Measurements from ENCODE around the gene PCNX2.
"Not testable (repeated sequence)": the region's sequence is repeated elsewhere in the genome, so short reads cannot be mapped to it uniquely, and the experiment has no call there.

The PCNX2 gene

DNA sequence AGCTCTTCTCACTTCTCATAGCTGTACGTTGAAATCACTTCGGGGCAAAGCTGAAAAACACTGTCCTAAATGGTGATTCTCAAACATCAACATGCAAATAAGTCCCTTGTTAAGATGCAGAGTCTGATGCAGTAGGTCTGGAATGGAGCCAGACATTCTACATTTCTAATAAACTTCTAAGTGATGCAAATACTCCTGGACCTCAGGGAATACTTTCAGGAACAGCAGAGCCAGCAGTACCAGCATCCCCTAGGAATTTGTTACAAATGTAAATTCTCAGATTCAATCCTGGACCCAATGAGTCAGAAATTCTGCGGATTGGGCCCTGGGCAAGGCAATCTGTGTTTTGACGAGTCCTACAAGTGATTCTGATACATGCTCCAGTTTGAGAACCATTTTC, 152.3 kb downstream of the PCNX2 start:
- DNase-seq: no peak

DNA sequence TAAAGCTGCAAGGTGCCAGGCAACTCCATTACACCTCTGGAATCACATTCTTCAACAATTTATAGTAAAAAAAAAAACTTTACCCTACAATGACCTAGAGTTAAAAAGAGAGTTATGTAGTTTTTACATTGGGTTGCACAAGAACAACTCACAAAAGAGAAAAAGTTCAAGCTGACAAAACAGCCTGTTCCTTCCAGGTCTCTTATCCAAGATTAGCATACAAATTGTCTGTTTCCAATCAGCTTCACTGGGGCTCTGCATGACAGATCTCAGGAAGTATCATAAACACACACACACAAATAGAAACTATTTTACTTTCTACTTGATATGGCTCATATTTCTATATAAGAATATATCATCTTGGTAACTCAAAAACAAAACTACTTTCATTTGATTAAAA, 154.6 kb downstream of the PCNX2 start:
- no peak for DNase-seq

GRCh38 chr1:233140499-233140898, 155.0 kb downstream of the PCNX2 start:
- no peak for DNase-seq

GRCh38 chr1:233138788-233139585, 156.5 kb downstream of the PCNX2 start:
- DNase-seq: no peak

DNA sequence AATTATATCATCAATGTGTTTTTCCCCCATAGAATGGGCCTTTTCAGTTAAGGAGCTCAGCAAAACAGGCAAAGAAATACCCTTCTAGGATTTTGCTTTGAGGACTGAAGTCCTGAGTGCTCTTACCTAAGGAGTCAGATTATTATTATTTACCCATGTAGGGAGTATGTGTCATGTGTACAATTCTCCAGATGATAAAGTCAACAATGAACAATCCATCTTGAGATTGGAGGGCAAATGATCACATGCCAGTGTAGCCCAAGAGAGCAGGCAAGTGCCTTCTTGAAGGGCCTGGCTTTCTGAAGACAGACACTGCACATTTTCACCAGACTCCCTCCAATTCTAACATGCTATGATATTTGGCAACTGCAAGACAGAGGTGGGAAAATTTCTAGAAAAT, 159.7 kb downstream of the PCNX2 start:
- no peak for DNase-seq

- no peak for DNase-seq
These were observed 163.1 kb downstream of the PCNX2 start for GRCh38 chr1:233132445-233132844.

DNA sequence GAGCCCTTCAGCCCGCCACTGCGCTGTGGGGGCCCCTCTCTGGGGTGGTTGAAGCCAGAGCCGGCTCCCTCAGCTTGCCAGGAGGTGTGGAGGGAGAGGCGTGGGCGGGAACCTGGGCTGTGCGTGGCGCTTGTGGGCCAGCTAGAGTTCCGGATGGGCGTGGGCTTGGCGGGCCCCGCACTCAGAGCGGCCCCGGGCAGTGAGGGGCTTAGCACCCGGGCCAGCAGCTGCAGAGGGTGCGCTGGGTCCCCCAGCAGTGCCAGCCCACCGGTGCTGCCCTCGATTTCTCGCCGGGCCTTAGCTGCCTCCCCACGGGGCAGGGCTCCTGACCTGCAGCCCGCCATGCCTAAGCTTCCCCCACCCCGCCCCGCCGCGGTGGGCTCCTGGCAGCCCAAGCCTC, 166.5 kb downstream of the PCNX2 start:
- DNase-seq: not testable (repeated sequence)

- DNase-seq: no peak
These were observed 168.4 kb downstream of the PCNX2 start for GRCh38 chr1:233127157-233127556.

DNA sequence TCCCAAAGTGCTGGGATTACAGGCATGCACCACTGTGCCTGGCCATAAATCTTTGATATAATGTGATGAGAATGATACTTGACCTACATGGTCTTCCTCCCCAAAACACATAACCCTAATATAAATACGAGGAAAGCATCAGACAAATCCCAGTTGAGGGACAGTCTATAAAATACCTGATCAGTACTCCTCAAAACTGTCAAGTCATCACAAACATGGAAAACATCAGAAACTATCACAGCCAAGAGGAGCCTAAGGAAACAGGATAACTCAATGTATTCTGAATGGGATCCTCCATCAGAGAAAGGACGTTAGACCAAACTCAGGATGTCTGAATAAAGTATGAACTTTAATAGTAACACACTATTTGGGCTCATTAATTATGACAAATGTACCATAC, 172.7 kb downstream of the PCNX2 start:
- no peak for DNase-seq

DNA sequence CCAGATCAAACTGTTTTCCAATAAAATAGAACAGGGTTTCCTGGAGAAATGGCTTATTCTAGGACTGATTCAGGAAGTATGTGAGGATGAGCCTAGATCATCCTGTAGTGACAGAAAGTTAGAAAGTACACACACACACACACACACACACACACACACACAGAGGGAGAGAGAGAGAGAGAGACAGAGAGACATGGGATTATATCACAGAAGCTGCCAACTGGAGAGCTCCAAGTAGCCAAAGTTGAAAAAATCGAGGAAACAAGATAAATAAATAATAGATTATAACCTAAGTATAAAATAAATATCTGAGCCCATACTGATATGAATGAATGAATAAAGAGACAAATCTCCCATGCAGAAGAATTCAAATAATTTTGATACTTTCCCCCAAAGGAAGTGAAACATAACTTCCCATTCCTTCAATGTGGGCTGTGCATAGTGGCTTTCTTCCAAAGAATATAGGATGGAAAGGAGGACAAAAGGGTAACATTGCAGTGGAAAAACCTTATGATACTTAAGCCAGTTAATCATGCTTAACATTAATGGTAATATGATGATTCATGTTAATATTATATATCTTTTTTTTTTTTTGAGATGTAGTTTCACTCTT, 173.5 kb downstream of the PCNX2 start:
- no peak for DNase-seq

DNA sequence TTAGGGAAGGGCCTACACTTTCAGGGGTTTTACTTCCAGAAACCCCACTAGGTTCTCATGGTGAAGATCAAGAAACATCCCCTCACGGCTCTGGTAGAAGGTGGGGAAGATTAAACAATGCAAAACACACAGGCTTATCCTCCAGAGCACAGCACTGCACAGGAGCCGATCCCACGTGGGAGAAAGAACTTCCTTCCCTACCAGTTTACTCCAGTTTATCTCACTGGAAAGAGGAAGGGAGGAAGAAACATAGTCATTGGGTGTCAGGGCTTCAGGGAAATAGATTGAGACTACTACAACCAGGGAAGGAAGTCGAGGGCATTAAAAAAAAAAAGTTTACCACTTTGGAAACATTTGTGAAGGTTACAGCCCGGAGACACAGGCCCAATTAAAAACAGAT, 180.7 kb downstream of the PCNX2 start:
- DNase-seq: no peak

DNA sequence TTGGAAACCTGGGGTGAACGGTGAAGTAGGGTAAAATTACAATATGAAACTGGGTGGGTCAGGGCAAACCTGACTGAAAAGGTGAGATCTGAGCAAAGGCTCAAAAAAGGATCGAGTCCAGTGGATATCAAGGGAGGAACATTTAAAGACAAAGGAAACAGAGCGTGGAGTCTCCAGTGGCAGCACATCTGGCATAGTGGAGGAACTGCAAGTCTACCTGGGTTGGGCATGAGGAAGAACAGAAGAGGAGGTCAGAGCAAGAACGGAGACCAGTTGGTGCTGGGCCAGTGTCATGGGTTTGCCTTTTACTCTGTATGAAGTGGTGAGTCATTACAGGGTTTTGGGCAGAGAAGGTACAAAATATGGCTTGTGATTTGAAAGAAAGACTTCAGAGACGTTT, 181.4 kb downstream of the PCNX2 start:
- DNase-seq: no peak

DNA sequence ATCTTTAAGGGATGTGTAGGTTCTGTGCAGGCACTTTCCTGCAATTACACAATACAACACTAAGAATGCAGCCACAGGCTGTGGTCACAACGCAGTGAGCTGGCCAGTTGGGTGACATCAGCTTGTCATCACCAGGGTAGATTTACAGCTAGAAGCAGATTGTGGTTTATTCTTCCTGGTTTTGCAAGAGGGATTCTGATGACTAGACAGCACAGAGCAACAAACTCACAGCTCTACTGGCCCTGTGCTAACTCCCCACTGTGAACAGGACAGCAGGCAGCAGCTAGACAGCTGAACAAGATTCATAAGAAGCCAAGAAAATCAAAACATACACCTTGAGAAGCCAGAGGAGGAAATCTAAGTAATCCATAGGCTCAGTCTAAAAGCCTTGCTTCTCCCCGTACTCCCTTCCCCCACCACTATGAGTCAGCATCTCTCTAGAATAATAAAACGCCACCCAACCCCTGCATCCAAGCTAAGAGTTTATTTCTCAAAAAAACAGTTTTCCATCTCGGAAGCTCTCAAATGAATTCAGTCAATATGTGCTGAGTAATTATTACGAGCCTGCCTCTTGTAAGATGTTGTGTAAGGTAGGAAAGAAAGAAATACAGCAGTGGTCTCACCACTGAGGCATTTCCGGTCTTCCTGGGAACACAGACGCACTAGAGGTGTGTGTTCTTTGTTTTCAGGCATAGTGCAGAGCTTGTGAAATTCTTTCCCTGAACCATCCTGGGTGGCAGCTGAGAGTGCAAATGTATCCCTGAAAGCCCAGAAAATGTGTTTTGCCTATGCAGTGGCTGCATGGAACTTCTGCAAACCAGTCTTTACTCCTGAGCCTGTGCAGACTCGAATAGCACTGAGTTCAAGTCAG, 182.3 kb downstream of the PCNX2 start:
- peak; percentile 45 for DNase-seq

- no peak for DNase-seq
These were observed 183.1 kb downstream of the PCNX2 start for GRCh38 chr1:233112186-233113008.

GRCh38 chr1:233111731-233112130, 183.8 kb downstream of the PCNX2 start:
- DNase-seq: no peak

DNA sequence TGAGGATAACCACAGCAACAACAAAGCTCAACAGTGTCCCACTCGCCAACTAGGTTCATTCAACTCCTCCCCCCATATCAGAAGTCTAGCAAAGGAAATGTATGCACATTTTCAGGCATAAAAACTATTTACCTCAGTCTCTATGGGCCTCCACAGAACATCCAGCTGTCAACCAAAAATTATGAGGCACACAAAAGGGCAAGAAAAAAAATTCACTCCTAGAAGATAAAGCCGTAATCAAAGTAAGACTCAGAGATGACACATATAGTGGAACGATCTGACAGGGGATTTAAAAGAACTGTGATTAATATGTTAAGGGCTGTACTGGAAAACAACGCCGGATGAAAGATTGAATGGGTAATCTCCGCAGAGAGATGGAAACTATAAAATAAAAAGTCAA, 186.4 kb downstream of the PCNX2 start:
- no peak for DNase-seq

- DNase-seq: not testable (repeated sequence)
These were observed 187.8 kb downstream of the PCNX2 start for GRCh38 chr1:233107716-233108130.

DNA sequence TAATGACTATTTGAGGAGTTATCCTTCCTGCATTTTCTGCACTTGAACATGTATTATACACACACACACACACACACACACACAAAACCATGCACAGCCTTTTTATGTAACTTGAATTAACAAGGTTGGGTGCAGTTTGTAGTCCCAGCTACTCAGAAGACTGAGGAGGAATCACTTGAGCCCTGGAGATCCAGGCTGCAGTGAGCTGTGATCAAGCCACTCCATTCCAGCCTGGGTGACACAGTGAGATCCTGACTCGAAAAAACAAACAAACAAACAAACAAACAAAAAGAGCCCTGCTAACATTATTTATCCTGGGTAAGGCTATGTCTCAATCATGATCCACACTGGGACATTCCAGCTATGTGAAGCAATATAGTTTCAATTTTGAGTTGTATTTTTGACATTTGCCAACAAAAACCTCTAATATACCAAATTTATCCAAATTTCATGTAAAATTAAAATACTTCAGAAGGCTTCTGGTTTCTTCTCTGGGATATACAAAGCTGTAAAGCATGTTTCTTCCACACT, 188.3 kb downstream of the PCNX2 start:
- DNase-seq: no peak

- DNase-seq: no peak
These were observed 190.3 kb downstream of the PCNX2 start for GRCh38 chr1:233105225-233105624.

- DNase-seq: no peak
These were observed 193.2 kb downstream of the PCNX2 start for GRCh38 chr1:233102341-233102740.

DNA sequence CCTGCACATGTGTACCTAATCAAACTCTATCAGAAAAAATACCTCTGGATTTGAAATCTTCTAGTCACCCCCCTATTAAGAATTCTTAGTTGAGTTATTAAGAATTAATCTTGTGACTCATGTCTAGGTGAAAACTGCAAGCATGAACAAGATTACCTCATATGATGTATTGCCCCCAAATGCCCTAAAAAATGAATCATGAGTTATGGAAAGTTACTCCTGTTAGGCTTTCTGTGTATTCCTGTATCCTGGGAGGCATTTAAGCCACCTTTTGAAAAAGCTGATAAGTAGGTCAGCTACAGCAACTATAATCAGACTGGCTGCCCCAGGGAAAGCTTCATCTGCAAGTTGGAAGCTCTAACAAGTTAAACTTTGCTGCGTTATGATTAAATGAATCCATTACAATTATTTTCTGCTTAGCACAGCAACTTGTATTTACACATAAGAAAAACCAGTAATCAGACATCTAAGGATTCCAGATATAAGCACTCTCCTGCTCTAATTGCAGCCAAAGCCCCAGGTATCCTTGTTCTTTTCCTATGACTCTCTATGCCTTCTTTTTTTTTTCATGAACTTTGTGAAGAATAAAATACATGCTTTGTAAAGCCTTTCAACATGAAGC, 197.5 kb downstream of the PCNX2 start:
- DNase-seq: no peak

- no peak for DNase-seq
These were observed 198.0 kb downstream of the PCNX2 start for GRCh38 chr1:233097546-233097945.
